Neural progenitor cell (in vitro differentiated cells): ENCODE results near the gene GRIK1. TPM values are rescaled to one million over a fixed set of nuclear protein-coding genes. Genes with fewer than 3 reads are reported as not detected.

ENCODE experiments used
- DNase-seq: peaks from one replicate; pipeline ENCODE4 v3.0.0-alpha.2; 2016; ENCODE audit warnings: low spot score
- H2AFZ ChIP-seq: fragments of 200-600 bp; sonication (generic); replicated peaks from 2 replicates; pipeline ENCODE4 v1.6.1; 2016; ENCODE audit warnings: antibody characterized with exemption
- H3F3A ChIP-seq: fragments of 200-600 bp; sonication (generic); 2 replicates; pipeline ENCODE4 v1.6.1; 2016; ENCODE audit warnings: antibody characterized with exemption, low read depth
- H3K27ac ChIP-seq: fragments of 200-600 bp; sonication (generic); 2 replicates; pipeline ENCODE4 v1.5.1; 2016; ENCODE audit warnings: mild to moderate bottlenecking
- H3K27me3 ChIP-seq: fragments of 200-600 bp; sonication (generic); 2 replicates; pipeline ENCODE4 v1.6.1; 2016; ENCODE audit warnings: mild to moderate bottlenecking, moderate library complexity
- H3K36me3 ChIP-seq: fragments of 200-600 bp; sonication (generic); 2 replicates; pipeline ENCODE4 v1.5.1; 2016
- H3K4me1 ChIP-seq: fragments of 200-600 bp; sonication (generic); 2 replicates; pipeline ENCODE4 v1.6.1; 2016; ENCODE audit warnings: mixed run types
- H3K4me2 ChIP-seq: fragments of 200-600 bp; sonication (generic); 2 replicates; pipeline ENCODE4 v1.6.1; 2016
- H3K4me3 ChIP-seq: fragments of 200-600 bp; sonication (generic); 2 replicates; pipeline ENCODE4 v1.5.1; 2016
- H3K79me2 ChIP-seq: fragments of 200-600 bp; sonication (generic); 2 replicates; pipeline ENCODE4 v1.6.1; 2016; ENCODE audit warnings: low read depth
- H3K9ac ChIP-seq: fragments of 200-600 bp; sonication (generic); 2 replicates; pipeline ENCODE4 v1.6.1; 2016
- H3K9me3 ChIP-seq: fragments of 200-600 bp; sonication (generic); 2 replicates; pipeline ENCODE4 v1.5.1; 2016; ENCODE audit warnings: low read depth
- H4K20me1 ChIP-seq: fragments of 200-600 bp; sonication (generic); 2 replicates; pipeline ENCODE4 v1.6.1; 2016; ENCODE audit warnings: low read depth
- H3K27ac Mint-ChIP-seq: 3 replicates; pipeline ENCODE4 v1.8.0; 2021; ENCODE audit warnings: mixed read lengths
- H3K27me3 Mint-ChIP-seq: 2 replicates; pipeline ENCODE4 v1.8.0; 2022; ENCODE audit warnings: low read depth, mild to moderate bottlenecking, inconsistent platforms, moderate library complexity, mixed read lengths; ENCODE audit not compliant: insufficient read depth
- H3K36me3 Mint-ChIP-seq: 3 replicates; pipeline ENCODE4 v1.8.0; 2021; ENCODE audit warnings: mixed read lengths
- H3K4me1 Mint-ChIP-seq: 3 replicates; pipeline ENCODE4 v1.8.0; 2021; ENCODE audit warnings: mixed read lengths
- H3K4me3 Mint-ChIP-seq: 3 replicates; pipeline ENCODE4 v1.8.0; 2021; ENCODE audit warnings: mild to moderate bottlenecking, moderate library complexity, mixed read lengths
- H3K9me3 Mint-ChIP-seq: 3 replicates; pipeline ENCODE4 v1.8.0; 2020; ENCODE audit warnings: mixed read lengths
- CTCF ChIP-seq: fragments of 200-600 bp; sonication (generic); IDR thresholded peaks from 2 replicates; pipeline ENCODE4 v1.5.1; 2017; ENCODE audit warnings: antibody characterized with exemption, mild to moderate bottlenecking
- EZH2 ChIP-seq: fragments of 200-600 bp; sonication (generic); IDR thresholded peaks from 2 replicates; pipeline ENCODE4 v1.6.1; 2017; ENCODE audit warnings: antibody characterized with exemption, mild to moderate bottlenecking, moderate library complexity
- EZH2phosphoT487 ChIP-seq: fragments of 200-600 bp; sonication (generic); IDR thresholded peaks from 2 replicates; pipeline ENCODE4 v1.6.1; 2017; ENCODE audit warnings: antibody characterized with exemption
- total RNA-seq: library from RNA; depleted of rRNA; stranded (reverse); fragments of >200 nt; gene quantifications from 2 replicates; pipeline ENCODE4 v1.2.3, GENCODE V29; 2015; ENCODE audit warnings: low replicate concordance

Gene GRIK1
- total RNA-seq, 1 donor from 2014 or later: 1.6 TPM

DNA sequence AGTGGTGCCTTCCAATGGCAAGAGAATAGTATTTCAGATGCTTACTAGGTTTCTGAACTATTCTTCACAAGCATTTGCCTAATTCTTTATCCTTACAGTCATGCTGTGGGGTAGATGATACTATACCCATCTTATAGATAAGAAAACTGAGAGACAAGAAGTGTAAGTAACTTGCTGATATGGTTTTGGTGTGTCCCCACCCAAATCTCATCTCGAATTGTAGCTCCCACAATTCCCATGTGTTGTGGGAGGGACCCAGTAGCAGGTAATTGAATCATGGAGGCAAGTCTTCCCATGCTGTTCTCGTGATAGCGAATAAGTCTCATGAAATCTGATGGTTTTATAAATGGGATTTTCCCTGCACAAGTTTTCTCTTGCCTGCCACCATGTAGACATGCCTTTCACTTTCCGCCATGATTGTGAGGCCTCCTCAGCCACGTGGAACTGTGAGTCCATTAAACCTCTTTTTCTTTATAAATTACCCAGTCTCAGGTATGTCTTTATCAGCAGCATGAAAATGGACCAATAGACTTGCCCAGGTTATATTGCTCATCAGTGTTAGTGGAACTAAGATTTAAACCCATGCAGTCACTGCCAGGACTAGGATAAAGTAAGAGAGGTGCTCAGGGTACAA lies 298.7 kb downstream of the GRIK1 start:
- H3K79me2 ChIP-seq: no peaks in the 10 kb centered on the region
- H3K9ac ChIP-seq: no peak overlapping the region
- H3K36me3 ChIP-seq: no peaks in the 10 kb centered on the region
- Mint-ChIP-seq H3K9me3 (no peaks in the 10 kb centered on the region), H3K36me3 (peaks cover 2% of the 10 kb centered on the region), H3K4me1 (peaks cover 14% of the 10 kb centered on the region), H3K27ac (no peak overlapping the region), H3K4me3 (no peak overlapping the region), H3K27me3 (no peaks in the 10 kb centered on the region)
- H3K4me3 ChIP-seq: no peak overlapping the region
- no peaks in the 10 kb centered on the region for H4K20me1 ChIP-seq
- H3K27me3 ChIP-seq: no peaks in the 10 kb centered on the region
- no peak overlapping the region for H3K4me2 ChIP-seq
- no peak for TF ChIP-seq EZH2
- TF ChIP-seq EZH2phosphoT487: no peak
- H3F3A ChIP-seq: no peaks in the 10 kb centered on the region
- no peaks in the 10 kb centered on the region for H3K9me3 ChIP-seq
- H2AFZ ChIP-seq: no peak overlapping the region
- no peak overlapping the region for H3K27ac ChIP-seq
- H3K4me1 ChIP-seq: no peaks in the 10 kb centered on the region
- DNase-seq: no peak

DNA sequence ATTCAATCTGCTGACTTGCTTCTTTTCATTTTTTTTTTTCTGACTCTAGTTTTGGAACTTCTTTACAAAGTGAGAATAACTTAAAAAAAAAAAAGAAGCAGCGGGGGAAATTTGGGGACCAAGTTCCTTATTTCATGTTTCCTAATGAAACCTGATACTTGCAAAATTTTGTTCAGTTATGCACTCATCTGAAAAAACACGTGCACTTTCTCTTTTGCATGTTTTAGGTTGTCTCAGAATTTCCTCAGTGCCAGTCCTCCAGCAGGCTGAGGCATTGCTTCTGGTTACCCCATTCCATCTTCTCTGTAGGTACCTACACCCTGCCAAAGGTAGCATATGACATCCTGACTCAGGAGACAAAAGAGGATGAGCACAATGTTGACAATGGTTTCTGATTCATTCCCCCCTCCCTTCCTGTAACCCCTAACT lies 299.7 kb downstream of the GRIK1 start:
- Mint-ChIP-seq H3K4me3 (no peak overlapping the region), H3K4me1 (peaks cover 8% of the 10 kb centered on the region), H3K27me3 (no peaks in the 10 kb centered on the region), H3K36me3 (peaks cover 2% of the 10 kb centered on the region), H3K9me3 (no peaks in the 10 kb centered on the region), H3K27ac (no peak overlapping the region)
- H2AFZ ChIP-seq: no peak overlapping the region
- no peak for DNase-seq
- H3K36me3 ChIP-seq: no peaks in the 10 kb centered on the region
- H3K79me2 ChIP-seq: no peaks in the 10 kb centered on the region
- H3K4me3 ChIP-seq: no peak overlapping the region
- H3K27me3 ChIP-seq: no peaks in the 10 kb centered on the region
- no peaks in the 10 kb centered on the region for H3K4me1 ChIP-seq
- no peaks in the 10 kb centered on the region for H3F3A ChIP-seq
- H3K9ac ChIP-seq: no peak overlapping the region
- H4K20me1 ChIP-seq: no peaks in the 10 kb centered on the region
- no peak overlapping the region for H3K27ac ChIP-seq
- H3K9me3 ChIP-seq: no peaks in the 10 kb centered on the region
- TF ChIP-seq CTCF: no peak
- no peak for TF ChIP-seq EZH2
- no peak for TF ChIP-seq EZH2phosphoT487
- no peak overlapping the region for H3K4me2 ChIP-seq

DNA sequence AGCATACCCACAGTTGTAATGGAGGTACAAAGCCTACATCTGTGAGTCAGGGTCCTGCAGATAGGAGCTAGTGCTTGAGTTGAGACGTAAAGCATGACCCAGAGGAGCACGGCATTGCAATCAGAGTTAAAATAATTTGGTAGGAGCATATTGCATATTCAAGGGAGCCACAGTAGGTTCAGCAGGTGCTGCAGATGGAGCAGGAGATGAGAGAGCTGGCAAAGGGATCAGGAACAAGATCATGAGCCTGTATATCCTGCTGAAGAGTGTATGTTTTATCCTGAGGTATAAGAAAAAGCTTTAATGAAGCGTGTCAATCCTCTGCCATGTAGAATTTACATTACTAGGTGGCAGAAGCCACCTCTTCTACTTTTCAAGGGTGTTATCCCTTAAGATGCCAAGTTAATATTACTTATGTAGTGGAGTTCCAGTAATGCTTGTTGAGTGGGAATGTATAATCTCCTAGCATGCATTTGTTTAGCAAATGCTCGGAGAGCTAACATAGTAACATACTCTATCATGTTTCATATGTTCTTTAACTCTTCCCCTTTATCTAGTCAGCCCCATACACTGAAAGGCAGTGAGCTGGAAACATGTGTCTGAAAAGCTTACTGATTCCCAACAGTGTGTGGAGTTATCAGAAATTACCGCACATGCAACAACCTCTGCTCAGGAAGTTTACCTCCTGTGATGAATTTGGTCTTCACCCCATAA lies 300.3 kb downstream of the GRIK1 start:
- no peak for TF ChIP-seq CTCF
- TF ChIP-seq EZH2phosphoT487: no peak
- no peak for TF ChIP-seq EZH2
- H3K4me2 ChIP-seq: no peak overlapping the region
- H3K79me2 ChIP-seq: no peaks in the 10 kb centered on the region
- DNase-seq: no peak
- H3K9me3 Mint-ChIP-seq: no peaks in the 10 kb centered on the region
- no peaks in the 10 kb centered on the region for H4K20me1 ChIP-seq
- H3K27ac ChIP-seq: no peak overlapping the region
- no peak overlapping the region for H3K9ac ChIP-seq
- H3K4me1 Mint-ChIP-seq: peaks cover 8% of the 10 kb centered on the region
- H3K27ac Mint-ChIP-seq: no peak overlapping the region
- no peaks in the 10 kb centered on the region for H3K27me3 ChIP-seq
- H3K27me3 Mint-ChIP-seq: peaks cover 2% of the 10 kb centered on the region
- H3K4me1 ChIP-seq: no peaks in the 10 kb centered on the region
- peaks cover 2% of the 10 kb centered on the region for H3K36me3 Mint-ChIP-seq
- no peak overlapping the region for H3K4me3 ChIP-seq
- no peaks in the 10 kb centered on the region for H3K9me3 ChIP-seq
- H3F3A ChIP-seq: no peaks in the 10 kb centered on the region
- no peaks in the 10 kb centered on the region for H3K36me3 ChIP-seq
- no peak overlapping the region for H3K4me3 Mint-ChIP-seq
- no peak overlapping the region for H2AFZ ChIP-seq
